Neural cell (in vitro differentiated cells): ENCODE measurements around the gene CKM. TPM values are rescaled to one million over a fixed set of nuclear protein-coding genes. Genes with fewer than 3 reads are reported as not detected.

Experiments used
- H2AFZ ChIP-seq: fragments of 200-600, 300-800 bp; sonication (generic), shearing (Covaris generic); 2 replicates; pipeline ENCODE4 v1.6.0; 2014; ENCODE audit warnings: low read depth, mild to moderate bottlenecking, antibody characterized with exemption, low read length, moderate library complexity
- H3F3A ChIP-seq: fragments of 200-600 bp; shearing (Covaris generic); 2 replicates; pipeline ENCODE4 v1.6.1; 2016; ENCODE audit warnings: mild to moderate bottlenecking, moderate library complexity, mixed read lengths, antibody characterized with exemption, low read length; ENCODE audit not compliant: insufficient read depth, poor library complexity, severe bottlenecking
- H3K27ac ChIP-seq: fragments of 200-600, 300-800 bp; sonication (generic), shearing (Covaris generic); 2 replicates; pipeline ENCODE4 v1.5.1; 2014; ENCODE audit warnings: mild to moderate bottlenecking, low read length, moderate library complexity
- H3K27me3 ChIP-seq: fragments of 300-800, 200-600 bp; sonication (generic), shearing (Covaris generic); 2 replicates; pipeline ENCODE4 v1.6.0; 2014; ENCODE audit warnings: mild to moderate bottlenecking, low read depth, low read length, moderate library complexity; ENCODE audit not compliant: insufficient read depth
- H3K36me3 ChIP-seq: fragments of 300-800, 200-600 bp; sonication (generic), shearing (Covaris generic); 2 replicates; pipeline ENCODE4 v1.5.1; 2014; ENCODE audit warnings: mild to moderate bottlenecking, antibody characterized with exemption, low read length, moderate library complexity; ENCODE audit not compliant: insufficient read depth
- H3K4me2 ChIP-seq: fragments of 300-800, 200-600 bp; sonication (generic), shearing (Covaris generic); 2 replicates; pipeline ENCODE4 v1.6.0; 2014; ENCODE audit warnings: mild to moderate bottlenecking, low read length
- H3K4me3 ChIP-seq: fragments of 300-800, 200-600 bp; sonication (generic), shearing (Covaris generic); 2 replicates; pipeline ENCODE4 v1.5.1; 2014; ENCODE audit warnings: mild to moderate bottlenecking, low read length, moderate library complexity
- H3K79me2 ChIP-seq: fragments of 200-600 bp; shearing (Covaris generic); replicated peaks from 2 replicates; pipeline ENCODE4 v1.6.0; 2014; ENCODE audit warnings: mild to moderate bottlenecking, low read length, moderate library complexity; ENCODE audit not compliant: insufficient read depth
- H3K9ac ChIP-seq: fragments of 300-800, 200-600 bp; sonication (generic), shearing (Covaris generic); 2 replicates; pipeline ENCODE4 v1.6.1; 2016; ENCODE audit warnings: mild to moderate bottlenecking, low read length, mixed read lengths
- H3K9me2 ChIP-seq: fragments of 200-600 bp; shearing (Covaris generic); 2 replicates; pipeline ENCODE4 v1.6.1; 2016; ENCODE audit warnings: mild to moderate bottlenecking, low read length, mixed read lengths; ENCODE audit not compliant: insufficient read depth
- H3K9me3 ChIP-seq: fragments of 200-600, 300-800 bp; sonication (generic), shearing (Covaris generic); 2 replicates; pipeline ENCODE4 v1.6.1; 2016; ENCODE audit warnings: mild to moderate bottlenecking, mixed run types, low read length, moderate library complexity, mixed read lengths
- H4K20me1 ChIP-seq: fragments of 200-600 bp; shearing (Covaris generic); 2 replicates; pipeline ENCODE4 v1.6.1; 2016; ENCODE audit warnings: mild to moderate bottlenecking, mixed run types; ENCODE audit not compliant: insufficient read depth
- EP300 ChIP-seq: fragments of 450-650 bp; conservative IDR thresholded peaks from 2 replicates; pipeline ENCODE4 v1.6.1; 2014; ENCODE audit warnings: antibody characterized with exemption, mild to moderate bottlenecking, moderate library complexity; ENCODE audit not compliant: poor library complexity, severe bottlenecking
- EZH2 ChIP-seq: fragments of 200-600, 300-800 bp; shearing (Covaris generic), sonication (generic); IDR thresholded peaks from 2 replicates; pipeline ENCODE4 v1.6.1; 2014; ENCODE audit warnings: antibody characterized with exemption, low read length, borderline replicate concordance, mild to moderate bottlenecking; ENCODE audit not compliant: insufficient read depth, poor library complexity, severe bottlenecking
- MXI1 ChIP-seq: fragments of 450-650 bp; conservative IDR thresholded peaks from 2 replicates; pipeline ENCODE4 v1.6.1; 2014; ENCODE audit warnings: antibody characterized with exemption, mild to moderate bottlenecking; ENCODE audit not compliant: poor library complexity, severe bottlenecking
- POLR2AphosphoS5 ChIP-seq: IDR thresholded peaks from 2 replicates; pipeline ENCODE4 v1.6.1; 2012
- RAD21 ChIP-seq: fragments of 450-650 bp; conservative IDR thresholded peaks from 2 replicates; pipeline ENCODE4 v1.6.1; 2014; ENCODE audit warnings: antibody characterized with exemption, mild to moderate bottlenecking, moderate library complexity
- SMC3 ChIP-seq: fragments of 450-650 bp; conservative IDR thresholded peaks from 2 replicates; pipeline ENCODE4 v1.6.1; 2014; ENCODE audit warnings: antibody characterized with exemption, mild to moderate bottlenecking, moderate library complexity; ENCODE audit not compliant: poor library complexity
- TAF1 ChIP-seq: IDR thresholded peaks from 2 replicates; pipeline ENCODE4 v1.6.1; 2012; ENCODE audit warnings: low read depth
- polyA plus RNA-seq: library from polyadenylated mRNA; depleted of rRNA; stranded (reverse); fragments of >200 nt; gene quantifications from 2 replicates; pipeline ENCODE4 v1.2.3, GENCODE V29; 2014
- TF ChIP-seq, protein P1 (sequence below): fragments of 450-650 bp; IDR thresholded peaks from 2 replicates; pipeline ENCODE4 v1.5.1; 2014; ENCODE audit warnings: antibody characterized with exemption, mild to moderate bottlenecking, moderate library complexity; ENCODE audit not compliant: poor library complexity, severe bottlenecking
- TF ChIP-seq, protein P2 (sequence below): IDR thresholded peaks from 2 replicates; pipeline ENCODE4 v1.6.1; 2012; ENCODE audit warnings: borderline replicate concordance

CKM gene
- polyA plus RNA-seq, 1 donor from 2014 or later = 0.14 TPM

DNA sequence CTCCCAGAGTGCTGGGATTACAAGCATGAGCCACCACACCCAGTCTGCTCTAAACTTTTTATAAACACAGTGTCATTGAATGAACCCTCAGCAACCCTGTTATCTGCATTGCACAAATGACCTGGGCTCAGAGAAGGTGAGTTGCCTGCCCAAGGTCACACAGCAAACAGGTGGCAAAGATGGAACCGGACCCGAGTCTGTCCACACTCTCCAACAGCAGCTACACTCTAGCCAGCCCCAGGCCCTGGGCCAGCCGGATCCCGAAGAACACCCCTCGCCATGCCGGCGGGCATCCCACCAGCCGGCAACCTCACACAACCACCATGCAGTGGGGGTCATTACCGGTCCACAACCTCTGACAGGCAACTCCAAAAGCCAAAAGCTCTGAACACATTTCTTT, 33.2 kb upstream of the CKM start:
- Histone ChIP-seq H3F3A (no peaks in the 10 kb centered on the region), H3K27ac (no peak overlapping the region), H3K4me3 (no peak overlapping the region), H3K27me3 (no peaks in the 10 kb centered on the region), H3K9me3 (no peaks in the 10 kb centered on the region), H3K79me2 (no peaks in the 10 kb centered on the region), H4K20me1 (no peaks in the 10 kb centered on the region), H3K4me2 (no peak overlapping the region), H3K36me3 (no peaks in the 10 kb centered on the region), H3K9ac (no peak overlapping the region), H3K9me2 (no peaks in the 10 kb centered on the region), H2AFZ (no peak overlapping the region)
- TF ChIP-seq, protein P1, sequence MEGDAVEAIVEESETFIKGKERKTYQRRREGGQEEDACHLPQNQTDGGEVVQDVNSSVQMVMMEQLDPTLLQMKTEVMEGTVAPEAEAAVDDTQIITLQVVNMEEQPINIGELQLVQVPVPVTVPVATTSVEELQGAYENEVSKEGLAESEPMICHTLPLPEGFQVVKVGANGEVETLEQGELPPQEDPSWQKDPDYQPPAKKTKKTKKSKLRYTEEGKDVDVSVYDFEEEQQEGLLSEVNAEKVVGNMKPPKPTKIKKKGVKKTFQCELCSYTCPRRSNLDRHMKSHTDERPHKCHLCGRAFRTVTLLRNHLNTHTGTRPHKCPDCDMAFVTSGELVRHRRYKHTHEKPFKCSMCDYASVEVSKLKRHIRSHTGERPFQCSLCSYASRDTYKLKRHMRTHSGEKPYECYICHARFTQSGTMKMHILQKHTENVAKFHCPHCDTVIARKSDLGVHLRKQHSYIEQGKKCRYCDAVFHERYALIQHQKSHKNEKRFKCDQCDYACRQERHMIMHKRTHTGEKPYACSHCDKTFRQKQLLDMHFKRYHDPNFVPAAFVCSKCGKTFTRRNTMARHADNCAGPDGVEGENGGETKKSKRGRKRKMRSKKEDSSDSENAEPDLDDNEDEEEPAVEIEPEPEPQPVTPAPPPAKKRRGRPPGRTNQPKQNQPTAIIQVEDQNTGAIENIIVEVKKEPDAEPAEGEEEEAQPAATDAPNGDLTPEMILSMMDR = no peak
- TF ChIP-seq TAF1 (no peak), EZH2 (no peak), EP300 (no peak), RAD21 (no peak), POLR2AphosphoS5 (no peak), MXI1 (no peak), SMC3 (no peak)
- TF ChIP-seq, protein P2, sequence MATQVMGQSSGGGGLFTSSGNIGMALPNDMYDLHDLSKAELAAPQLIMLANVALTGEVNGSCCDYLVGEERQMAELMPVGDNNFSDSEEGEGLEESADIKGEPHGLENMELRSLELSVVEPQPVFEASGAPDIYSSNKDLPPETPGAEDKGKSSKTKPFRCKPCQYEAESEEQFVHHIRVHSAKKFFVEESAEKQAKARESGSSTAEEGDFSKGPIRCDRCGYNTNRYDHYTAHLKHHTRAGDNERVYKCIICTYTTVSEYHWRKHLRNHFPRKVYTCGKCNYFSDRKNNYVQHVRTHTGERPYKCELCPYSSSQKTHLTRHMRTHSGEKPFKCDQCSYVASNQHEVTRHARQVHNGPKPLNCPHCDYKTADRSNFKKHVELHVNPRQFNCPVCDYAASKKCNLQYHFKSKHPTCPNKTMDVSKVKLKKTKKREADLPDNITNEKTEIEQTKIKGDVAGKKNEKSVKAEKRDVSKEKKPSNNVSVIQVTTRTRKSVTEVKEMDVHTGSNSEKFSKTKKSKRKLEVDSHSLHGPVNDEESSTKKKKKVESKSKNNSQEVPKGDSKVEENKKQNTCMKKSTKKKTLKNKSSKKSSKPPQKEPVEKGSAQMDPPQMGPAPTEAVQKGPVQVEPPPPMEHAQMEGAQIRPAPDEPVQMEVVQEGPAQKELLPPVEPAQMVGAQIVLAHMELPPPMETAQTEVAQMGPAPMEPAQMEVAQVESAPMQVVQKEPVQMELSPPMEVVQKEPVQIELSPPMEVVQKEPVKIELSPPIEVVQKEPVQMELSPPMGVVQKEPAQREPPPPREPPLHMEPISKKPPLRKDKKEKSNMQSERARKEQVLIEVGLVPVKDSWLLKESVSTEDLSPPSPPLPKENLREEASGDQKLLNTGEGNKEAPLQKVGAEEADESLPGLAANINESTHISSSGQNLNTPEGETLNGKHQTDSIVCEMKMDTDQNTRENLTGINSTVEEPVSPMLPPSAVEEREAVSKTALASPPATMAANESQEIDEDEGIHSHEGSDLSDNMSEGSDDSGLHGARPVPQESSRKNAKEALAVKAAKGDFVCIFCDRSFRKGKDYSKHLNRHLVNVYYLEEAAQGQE = no peak

DNA sequence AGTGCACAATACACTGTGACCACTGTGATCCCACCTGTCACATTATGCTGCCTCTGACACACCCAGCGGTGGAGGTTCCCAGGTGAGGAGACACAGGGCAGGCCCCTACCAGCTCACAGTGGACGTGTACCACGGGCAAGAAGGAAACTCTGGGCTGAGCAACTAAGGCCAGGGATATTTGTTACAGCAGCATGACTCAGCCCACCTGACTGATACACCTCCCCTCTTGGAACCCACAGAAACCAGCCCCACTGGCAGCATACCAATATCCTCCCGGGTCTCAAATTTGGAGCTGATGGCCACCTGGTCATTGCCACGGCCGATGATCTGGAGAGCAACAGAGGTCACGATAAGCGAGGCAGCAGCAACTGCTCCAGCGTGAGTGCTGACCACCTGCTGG, 32.7 kb upstream of the CKM start:
- no peaks in the 10 kb centered on the region for H3K9me2 ChIP-seq
- H3K36me3 ChIP-seq = no peaks in the 10 kb centered on the region

More for the DNA sequence above, 32.7 kb upstream of the CKM start:
- Histone ChIP-seq H3K27ac (no peak overlapping the region), H3K4me2 (no peak overlapping the region), H4K20me1 (no peaks in the 10 kb centered on the region), H3K9ac (no peak overlapping the region), H3K9me3 (no peaks in the 10 kb centered on the region), H3K79me2 (no peaks in the 10 kb centered on the region), H3F3A (no peaks in the 10 kb centered on the region), H3K27me3 (no peaks in the 10 kb centered on the region), H2AFZ (no peak overlapping the region), H3K4me3 (no peak overlapping the region)
- TF ChIP-seq EZH2 (no peak), EP300 (no peak), TAF1 (no peak), POLR2AphosphoS5 (no peak), RAD21 (no peak), SMC3 (no peak), MXI1 (no peak)
- TF ChIP-seq, protein P1 = no peak
- TF ChIP-seq, protein P2 = no peak
